GM13976 (cell line): ENCODE results near the gene MMP15.

Experiments used
- DNase-seq: peaks from one replicate; pipeline ENCODE4 v3.0.0; 2012; ENCODE audit warnings: low spot score
- in situ Hi-C: fragments of 300-500 bp; cut with MboI; formaldehyde crosslinking; loops from one replicate; pipeline ENCODE4 v1.12.0; 2022; ENCODE audit warnings: low sequenced_read_pairs, mixed read lengths, inconsistent platforms; ENCODE audit not compliant: unreplicated experiment
- TF ChIP-seq, protein P1 (sequence below): IDR thresholded peaks from 2 replicates; pipeline ENCODE4 v1.5.1; 2012; ENCODE audit warnings: borderline replicate concordance, mild to moderate bottlenecking; ENCODE audit not compliant: insufficient read depth; ENCODE audit errors: extremely low read depth, missing control alignments, control extremely low read depth

Gene MMP15

GRCh38 chr16:57999366-57999970 lies 26.1 kb upstream of the MMP15 start:
- TF ChIP-seq, protein P1, sequence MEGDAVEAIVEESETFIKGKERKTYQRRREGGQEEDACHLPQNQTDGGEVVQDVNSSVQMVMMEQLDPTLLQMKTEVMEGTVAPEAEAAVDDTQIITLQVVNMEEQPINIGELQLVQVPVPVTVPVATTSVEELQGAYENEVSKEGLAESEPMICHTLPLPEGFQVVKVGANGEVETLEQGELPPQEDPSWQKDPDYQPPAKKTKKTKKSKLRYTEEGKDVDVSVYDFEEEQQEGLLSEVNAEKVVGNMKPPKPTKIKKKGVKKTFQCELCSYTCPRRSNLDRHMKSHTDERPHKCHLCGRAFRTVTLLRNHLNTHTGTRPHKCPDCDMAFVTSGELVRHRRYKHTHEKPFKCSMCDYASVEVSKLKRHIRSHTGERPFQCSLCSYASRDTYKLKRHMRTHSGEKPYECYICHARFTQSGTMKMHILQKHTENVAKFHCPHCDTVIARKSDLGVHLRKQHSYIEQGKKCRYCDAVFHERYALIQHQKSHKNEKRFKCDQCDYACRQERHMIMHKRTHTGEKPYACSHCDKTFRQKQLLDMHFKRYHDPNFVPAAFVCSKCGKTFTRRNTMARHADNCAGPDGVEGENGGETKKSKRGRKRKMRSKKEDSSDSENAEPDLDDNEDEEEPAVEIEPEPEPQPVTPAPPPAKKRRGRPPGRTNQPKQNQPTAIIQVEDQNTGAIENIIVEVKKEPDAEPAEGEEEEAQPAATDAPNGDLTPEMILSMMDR, result no peak
- DNase-seq, result peak; percentile 57
- in situ Hi-C loops, result no loop called here

DNA sequence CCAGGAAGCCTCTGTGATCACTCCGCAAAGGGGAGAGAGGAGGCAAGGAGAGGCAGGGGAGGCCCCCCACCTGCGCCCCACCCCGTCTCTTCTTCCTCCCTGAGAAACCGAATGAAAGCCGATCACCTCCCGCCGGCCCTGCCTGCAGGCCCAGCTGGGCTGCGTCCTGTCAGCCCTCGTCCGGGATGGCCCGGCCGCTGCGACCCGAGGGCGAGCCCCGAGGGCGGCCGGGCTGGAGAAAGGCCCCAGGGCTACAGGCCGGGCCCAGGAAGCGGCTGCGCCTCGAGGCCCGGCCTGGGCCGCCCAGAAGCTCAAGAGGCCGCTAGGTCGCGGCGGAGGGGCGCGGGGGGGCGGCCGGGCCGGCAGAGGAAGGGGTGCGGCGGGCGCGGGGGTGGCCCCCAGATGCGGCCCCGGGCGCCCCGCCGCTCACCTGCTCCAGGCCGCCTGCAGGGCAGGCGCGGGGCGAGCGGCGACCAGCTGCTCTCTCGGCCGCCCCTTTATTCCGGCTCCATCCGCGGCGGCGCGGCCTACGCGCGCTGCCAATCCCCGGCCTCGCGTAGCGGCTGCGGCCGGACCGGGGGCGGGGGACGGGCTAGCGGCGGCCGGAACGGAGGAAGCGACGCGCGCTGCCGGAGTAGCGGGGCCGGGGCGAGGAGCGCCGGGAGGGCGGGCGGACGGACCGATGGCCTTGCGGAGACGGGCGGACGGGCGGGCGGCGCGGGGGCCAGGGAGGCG lies 25.4 kb upstream of the MMP15 start, which contains the start of gene ZNF319:
Gene ZNF319 (minus strand): TSS at position 702 of the 735 bp plus-strand sequence. CDS start 2,407 bp downstream, outside the sequence.
- DNase-seq, result no peak

DNA sequence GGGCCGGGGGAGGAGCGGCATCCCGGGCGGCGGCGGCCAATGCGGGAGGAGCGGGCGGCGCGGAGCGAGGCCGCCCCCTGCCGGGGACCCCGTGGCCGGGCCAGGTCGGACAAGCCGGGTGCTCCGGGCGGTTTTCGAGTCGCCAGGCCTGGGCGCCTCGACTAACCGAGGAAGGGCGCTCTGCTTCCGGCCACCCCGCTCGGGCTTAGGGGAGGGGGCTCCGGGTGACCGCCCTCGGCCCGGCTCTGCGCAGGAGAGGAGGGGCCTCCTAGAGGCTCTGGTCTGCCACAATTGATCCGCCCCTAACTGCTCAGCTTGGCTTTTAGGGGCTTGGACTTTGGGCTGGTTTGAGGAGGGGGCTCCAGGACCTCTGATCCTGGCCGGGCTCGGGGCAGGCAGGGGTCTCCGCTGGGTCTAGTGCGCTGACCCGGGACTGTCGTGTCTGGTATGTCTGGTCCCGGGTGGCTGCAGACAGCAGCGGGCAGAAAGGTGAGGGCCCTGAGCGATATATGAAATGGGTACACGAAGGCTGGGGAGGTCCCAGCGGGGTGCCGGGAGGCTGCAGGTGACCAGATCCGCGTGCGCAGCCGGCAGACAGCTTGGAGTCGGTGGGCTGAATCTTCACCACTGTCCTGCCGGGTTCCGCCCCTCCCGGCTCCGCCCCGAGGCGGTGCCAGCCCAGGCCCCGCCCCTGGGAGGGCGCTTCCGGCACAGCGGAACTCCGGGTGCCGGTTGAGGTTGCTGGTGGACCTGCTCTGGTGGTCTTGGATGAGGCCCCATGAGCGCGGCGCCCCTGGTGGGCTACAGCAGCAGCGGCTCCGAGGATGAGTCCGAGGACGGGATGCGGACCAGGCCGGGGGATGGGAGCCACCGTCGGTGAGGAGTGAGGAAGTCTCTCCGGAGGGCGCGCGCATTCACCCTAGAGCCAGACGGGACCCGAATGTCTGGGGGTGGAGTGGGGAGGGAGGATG lies 24.6 kb upstream of the MMP15 start, which contains the start of gene USB1:
Gene USB1 (plus strand): TSS at position 702 of the 971 bp plus-strand sequence. CDS start 77 bp downstream, at position 779.
- peak; percentile 98 for DNase-seq
- TF ChIP-seq, protein P1, result peak; percentile 91
- in situ Hi-C loops, result loop anchor here (10.0 kb wide), 1 partner anchor 106 kb away; no protein-coding TSS in a partner anchor

More for the DNA sequence above, 25.4 kb upstream of the MMP15 start, which contains the start of gene ZNF319:
- in situ Hi-C loops, result loop anchor here (10.0 kb wide), 1 partner anchor 105 kb away; no protein-coding TSS in a partner anchor
- TF ChIP-seq, protein P1, result no peak

- DNase-seq, result no peak
- in situ Hi-C loops, result loop anchor here (10.0 kb wide), 1 partner anchor 107 kb away; no protein-coding TSS in a partner anchor
- TF ChIP-seq, protein P1, result peak; percentile 3
Observed at GRCh38 chr16:58001781-58002415, 23.7 kb upstream of the MMP15 start.

DNA sequence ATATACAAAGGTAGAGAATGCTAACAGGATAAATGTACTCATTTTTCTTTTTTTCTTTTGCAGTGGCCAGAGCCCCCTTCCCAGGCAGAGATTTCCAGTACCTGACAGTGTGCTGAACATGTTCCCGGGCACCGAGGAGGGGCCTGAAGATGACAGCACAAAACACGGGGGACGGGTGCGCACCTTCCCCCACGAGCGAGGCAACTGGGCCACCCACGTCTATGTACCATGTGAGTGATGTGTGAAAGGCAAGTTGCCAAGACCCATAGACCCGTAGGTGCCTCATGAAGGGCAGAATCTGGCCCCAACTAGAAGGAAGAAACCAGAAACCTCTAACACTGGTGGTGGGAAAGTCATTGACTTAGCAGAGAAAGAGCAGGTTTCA lies 23.1 kb upstream of the MMP15 start:
- TF ChIP-seq, protein P1, result no peak
- in situ Hi-C loops, result loop anchor here (10.0 kb wide), 1 partner anchor 108 kb away; no protein-coding TSS in a partner anchor
- no peak for DNase-seq
